K562 (cell line): ENCODE data around the gene NSUN6. TPM values are rescaled to one million over a fixed set of nuclear protein-coding genes. Genes with fewer than 3 reads are reported as not detected.

Experiments used
- ARID1B ChIP-seq: fragments of 450-650 bp; IDR thresholded peaks from 2 replicates; pipeline ENCODE4 v1.6.1; 2016; ENCODE audit warnings: antibody characterized with exemption, mild to moderate bottlenecking, inconsistent platforms
- CLOCK ChIP-seq: fragments of 250-450 bp; sonication (Bioruptor Pico); IDR thresholded peaks from 2 replicates; pipeline ENCODE4 v1.4.0; 2020; ENCODE audit warnings: mild to moderate bottlenecking, moderate library complexity, borderline replicate concordance
- CREB3 ChIP-seq: fragments of 450-650 bp; conservative IDR thresholded peaks from 2 replicates; pipeline ENCODE4 v1.6.1; 2016; ENCODE audit warnings: missing genetic modification characterization, low read depth, mild to moderate bottlenecking, missing compliant biosample characterization, moderate library complexity
- CXXC5 ChIP-seq: fragments of 250-450 bp; sonication (Bioruptor Pico); IDR thresholded peaks from 2 replicates; pipeline ENCODE4 v1.8.0; 2022; ENCODE audit warnings: inconsistent platforms, mild to moderate bottlenecking, moderate library complexity
- HINFP ChIP-seq: fragments of 450-650 bp; conservative IDR thresholded peaks from 2 replicates; pipeline ENCODE4 v1.6.1; 2016; ENCODE audit warnings: missing genetic modification characterization, low read depth, mild to moderate bottlenecking, control low read depth, missing compliant biosample characterization
- HLTF ChIP-seq: fragments of 450-650 bp; IDR thresholded peaks from 2 replicates; pipeline ENCODE4 v1.6.1; 2016
- KLF6 ChIP-seq: fragments of 250-450 bp; sonication (Bioruptor Pico); IDR thresholded peaks from 2 replicates; pipeline ENCODE4 v1.4.0; 2020; ENCODE audit warnings: mild to moderate bottlenecking, moderate library complexity, borderline replicate concordance
- MTA3 ChIP-seq: fragments of 450-650 bp; formaldehyde crosslinking; IDR thresholded peaks from 2 replicates; pipeline ENCODE4 v1.6.1; 2017; ENCODE audit warnings: mild to moderate bottlenecking, borderline replicate concordance
- NKRF ChIP-seq: fragments of 450-650 bp; IDR thresholded peaks from 2 replicates; pipeline ENCODE4 v1.6.1; 2016; ENCODE audit warnings: borderline replicate concordance
- POLR2A ChIP-seq: fragments of 450-650 bp; conservative IDR thresholded peaks from 2 replicates; pipeline ENCODE4 v1.6.1; 2016
- SAFB2 ChIP-seq: fragments of 200-400 bp; formaldehyde crosslinking; IDR thresholded peaks from 2 replicates; pipeline ENCODE4 v1.6.1; 2018; ENCODE audit warnings: borderline replicate concordance, low read length, low read depth, moderate library complexity; ENCODE audit not compliant: severe bottlenecking
- TRIM24 ChIP-seq, 2 experiments: fragments of 450-650 bp; IDR thresholded peaks; 2 replicates each; pipeline ENCODE4 v1.6.1; 2016
- ZNF174 ChIP-seq: fragments of 250-450 bp; sonication (Bioruptor Pico); IDR thresholded peaks from 2 replicates; pipeline ENCODE4 v1.4.0; 2020; ENCODE audit warnings: mild to moderate bottlenecking
- ZNF3 ChIP-seq: fragments of 250-450 bp; sonication (Bioruptor Pico); IDR thresholded peaks from 2 replicates; pipeline ENCODE4 v1.5.0; 2021; ENCODE audit warnings: mild to moderate bottlenecking, moderate library complexity
- polyA plus RNA-seq, 8 experiments: library from polyadenylated mRNA; depleted of rRNA in 4 of 8; stranded (reverse) in 5 of 8; unstranded in 3 of 8; fragments of >200 nt; fragmentation: Nextera tagmentation in 2 of 8; fragmentation: Illumina TruSeq in 1 of 8; extraction: Ambion mirVana in 2 of 8; extraction: Trizol in 1 of 8; gene quantifications; 2 replicates each; pipeline versions ENCODE4 v1.2.1 to v1.2.3, GENCODE V29; 2011 to 2014; ENCODE audit warnings: inconsistent platforms in 1 of 8, missing spikeins in 1 of 8
- total RNA-seq, 7 experiments: library from RNA; depleted of rRNA in 6 of 7; stranded (reverse); fragments of >200 nt in 6 of 7; fragmentation: Illumina TruSeq in 2 of 7; extraction: Trizol in 2 of 7; gene quantifications; 2 replicates each; pipeline versions ENCODE4 v1.2.1 to v1.2.3, GENCODE V29; 2011 to 2021; ENCODE audit warnings: low replicate concordance in 1 of 7

NSUN6 gene
- total and polyA plus RNA-seq, 9 of the 15 experiments (the other 6 are each of a cell fraction or from before 2014, with no cell fraction given): 12.5 to 33.1 (median 24.2) TPM

GRCh38 chr10:18658271-18659124 is 7.1 kb upstream of the NSUN6 start (continued):
- TF ChIP-seq HINFP (tag): no peak
- TF ChIP-seq NKRF: no peak
- TF ChIP-seq ZNF3 (CRISPR knock-in tag): no peak
- TF ChIP-seq KLF6 (CRISPR knock-in tag): no peak
- TF ChIP-seq CREB3 (tag): 0 out of 2 replicates have a peak, but pooled peaks have one; percentile 24
- no peak for TF ChIP-seq HLTF
- TF ChIP-seq CXXC5: no peak
- TF ChIP-seq MTA3: no peak
- no peak for TF ChIP-seq SAFB2
- no peak for TF ChIP-seq CLOCK (CRISPR knock-in tag)
- no peak for TF ChIP-seq POLR2A
- no peak for TF ChIP-seq TRIM24 (IDR thresholded peaks at IDR 0.05)
- TF ChIP-seq ZNF174: no peak
- 0 out of 2 replicates have a peak, but pooled peaks have one; percentile 18 for TF ChIP-seq ARID1B
